Hepatocyte (in vitro differentiated cells): ENCODE measurements around the gene UBE2J2.

Experiments used
- EZH2 ChIP-seq: fragments of 200-600 bp; sonication (generic); IDR thresholded peaks from 2 replicates; pipeline ENCODE4 v1.6.1; 2016; ENCODE audit warnings: antibody characterized with exemption, mild to moderate bottlenecking, borderline replicate concordance
- EZH2phosphoT487 ChIP-seq: fragments of 200-600 bp; sonication (generic); IDR thresholded peaks from one replicate; pipeline ENCODE4 v1.6.1; 2018; ENCODE audit warnings: antibody characterized with exemption, mild to moderate bottlenecking, low read depth, moderate library complexity; ENCODE audit not compliant: unreplicated experiment, severe bottlenecking
- TF ChIP-seq, protein P1 (sequence below): fragments of 200-600 bp; sonication (generic); IDR thresholded peaks from 2 replicates; pipeline ENCODE4 v1.5.1; 2016; ENCODE audit warnings: antibody characterized with exemption, mild to moderate bottlenecking; ENCODE audit not compliant: poor library complexity

DNA sequence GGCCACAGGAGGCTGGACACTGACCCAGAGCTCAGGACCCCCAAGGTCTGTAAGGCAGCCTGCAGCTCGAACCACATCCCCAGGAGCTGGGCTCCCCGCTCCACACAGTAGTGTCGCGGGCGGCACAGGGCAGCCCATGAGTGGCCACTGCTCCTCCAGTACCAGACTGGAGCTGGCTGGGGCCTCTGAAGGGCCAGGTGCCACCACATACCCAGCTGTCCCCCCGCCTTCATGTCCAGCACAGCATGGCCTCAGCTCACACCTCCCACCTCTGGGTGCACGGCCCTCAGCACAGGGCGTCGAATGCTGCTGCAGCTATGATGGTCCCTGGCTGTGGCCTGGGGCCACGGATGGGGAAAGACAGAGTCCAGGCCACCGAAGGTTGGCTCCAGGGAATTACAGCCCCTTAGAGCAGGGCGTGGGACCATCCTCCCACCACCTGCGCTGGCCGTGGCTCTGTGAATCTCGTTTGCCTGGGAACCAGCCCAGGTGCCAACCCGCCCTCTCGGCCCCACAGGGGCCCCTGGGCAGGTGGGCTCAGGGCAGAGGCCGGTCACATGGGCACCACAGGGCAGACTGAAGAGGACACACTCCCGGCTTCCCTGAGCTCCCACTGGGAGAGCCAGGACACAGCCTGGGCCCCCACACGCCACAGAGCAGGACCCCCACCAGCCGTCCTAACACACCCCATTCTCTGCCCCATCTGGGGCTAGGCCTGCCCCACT lies 57.6 kb downstream of the UBE2J2 start:
- TF ChIP-seq, protein P1, sequence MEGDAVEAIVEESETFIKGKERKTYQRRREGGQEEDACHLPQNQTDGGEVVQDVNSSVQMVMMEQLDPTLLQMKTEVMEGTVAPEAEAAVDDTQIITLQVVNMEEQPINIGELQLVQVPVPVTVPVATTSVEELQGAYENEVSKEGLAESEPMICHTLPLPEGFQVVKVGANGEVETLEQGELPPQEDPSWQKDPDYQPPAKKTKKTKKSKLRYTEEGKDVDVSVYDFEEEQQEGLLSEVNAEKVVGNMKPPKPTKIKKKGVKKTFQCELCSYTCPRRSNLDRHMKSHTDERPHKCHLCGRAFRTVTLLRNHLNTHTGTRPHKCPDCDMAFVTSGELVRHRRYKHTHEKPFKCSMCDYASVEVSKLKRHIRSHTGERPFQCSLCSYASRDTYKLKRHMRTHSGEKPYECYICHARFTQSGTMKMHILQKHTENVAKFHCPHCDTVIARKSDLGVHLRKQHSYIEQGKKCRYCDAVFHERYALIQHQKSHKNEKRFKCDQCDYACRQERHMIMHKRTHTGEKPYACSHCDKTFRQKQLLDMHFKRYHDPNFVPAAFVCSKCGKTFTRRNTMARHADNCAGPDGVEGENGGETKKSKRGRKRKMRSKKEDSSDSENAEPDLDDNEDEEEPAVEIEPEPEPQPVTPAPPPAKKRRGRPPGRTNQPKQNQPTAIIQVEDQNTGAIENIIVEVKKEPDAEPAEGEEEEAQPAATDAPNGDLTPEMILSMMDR: no peak
- TF ChIP-seq EZH2 (no peak), EZH2phosphoT487 (no peak)
